Fibroblast of villous mesenchyme (primary cell): ENCODE measurements around the gene ADTRP. TPM values are rescaled to one million over a fixed set of nuclear protein-coding genes. Genes with fewer than 3 reads are reported as not detected.
"Not testable (repeated sequence)": the region's sequence is repeated elsewhere in the genome, so short reads cannot be mapped to it uniquely, and the experiment has no call there.

ENCODE experiments used
- DNase-seq: peaks from one replicate; pipeline ENCODE4 v3.0.0-alpha.2; 2010; ENCODE audit warnings: low read depth
- H3K4me3 ChIP-seq: 2 replicates; pipeline ENCODE4 v1.5.1; 2011; ENCODE audit warnings: low read depth, mild to moderate bottlenecking, low read length
- CTCF ChIP-seq: IDR thresholded peaks from 2 replicates; pipeline ENCODE4 v1.5.1; 2012; ENCODE audit warnings: low read depth, mild to moderate bottlenecking, low read length; ENCODE audit not compliant: insufficient read depth
- total RNA-seq: library from RNA; depleted of rRNA; stranded (reverse); fragments of >200 nt; gene quantifications from 2 replicates; pipeline ENCODE4 v1.2.3, GENCODE V29; 2012

Gene ADTRP
- total RNA-seq, 1 donor = 1.3 TPM

DNA sequence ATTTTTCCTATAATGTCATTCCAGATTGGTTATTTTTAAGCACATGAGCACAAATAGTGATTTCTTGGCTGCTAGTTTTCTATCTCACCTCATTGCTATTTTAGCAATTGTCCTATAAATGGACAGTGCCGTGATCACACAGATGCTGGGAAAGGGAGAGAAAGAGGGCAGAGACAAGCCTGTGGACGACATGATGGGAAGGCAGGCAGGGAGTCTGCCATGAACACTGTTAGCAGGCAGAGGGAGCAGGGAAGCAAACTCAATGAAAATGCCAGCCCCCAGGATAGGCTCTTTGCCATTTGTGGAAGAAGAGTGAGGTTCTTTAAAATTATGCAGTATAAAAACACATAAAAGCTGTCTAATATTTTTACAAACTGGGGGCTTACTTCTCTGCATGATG lies 96.8 kb downstream of the ADTRP start:
- no peak for DNase-seq
- peak; percentile 13 for TF ChIP-seq CTCF
- H3K4me3 ChIP-seq = no peak overlapping the region

DNA sequence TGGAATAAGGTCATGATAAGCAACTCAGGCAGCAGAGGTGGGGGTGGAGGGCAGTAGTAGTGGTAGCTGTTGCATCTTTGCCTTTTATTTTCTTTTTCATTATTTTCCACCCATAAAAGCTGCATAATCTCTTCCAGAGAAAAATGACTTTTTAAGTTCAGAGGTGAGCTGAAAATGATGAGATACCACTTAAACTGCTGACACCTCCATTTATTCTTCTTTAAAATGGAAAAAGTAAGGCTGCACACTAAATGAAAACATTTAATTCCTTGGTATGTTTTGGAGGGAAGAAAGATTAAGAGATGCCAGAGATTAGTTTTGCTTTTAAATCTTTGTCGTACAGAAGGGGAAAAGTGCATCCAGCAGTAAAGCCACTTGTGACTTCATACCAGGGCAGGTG lies 97.2 kb downstream of the ADTRP start:
- H3K4me3 ChIP-seq = no peak overlapping the region
- DNase-seq = no peak
- no peak for TF ChIP-seq CTCF

GRCh38 chr6:11680479-11680878 lies 98.1 kb downstream of the ADTRP start:
- not testable (repeated sequence) for DNase-seq, H3K4me3 ChIP-seq

DNA sequence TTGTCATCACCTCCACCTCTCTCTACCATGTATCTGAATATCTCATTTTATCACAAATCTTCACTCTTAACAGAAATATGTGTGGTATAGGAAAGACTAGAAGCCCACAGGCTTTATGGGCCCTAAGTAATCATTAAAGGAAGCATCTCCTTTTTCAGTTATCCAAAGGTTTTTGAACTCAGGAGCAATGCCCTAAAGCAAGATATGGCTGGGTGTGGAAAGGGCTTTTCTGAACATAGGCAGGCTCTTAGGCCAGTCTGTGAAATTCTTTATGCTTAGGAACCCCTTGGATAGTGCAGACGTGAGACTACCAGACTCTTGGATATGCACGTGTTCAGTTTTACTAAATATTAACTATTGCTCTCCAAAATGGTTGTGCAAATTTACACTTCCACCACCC lies 99.5 kb downstream of the ADTRP start:
- DNase-seq = no peak
- no peak for TF ChIP-seq CTCF
- H3K4me3 ChIP-seq = no peak overlapping the region

GRCh38 chr6:11675601-11676000 lies 103.0 kb downstream of the ADTRP start:
- H3K4me3 ChIP-seq = no peak overlapping the region
- no peak for TF ChIP-seq CTCF
- no peak for DNase-seq

- H3K4me3 ChIP-seq = no peak overlapping the region
- no peak for DNase-seq
- no peak for TF ChIP-seq CTCF
These were observed 105.9 kb downstream of the ADTRP start for GRCh38 chr6:11672669-11673068.

GRCh38 chr6:11672256-11672655 lies 106.3 kb downstream of the ADTRP start:
- TF ChIP-seq CTCF = no peak
- H3K4me3 ChIP-seq = no peak overlapping the region
- DNase-seq = no peak
